HG02840 (cell line): ENCODE results near the gene FIZ1.

Source experiments
- ATAC-seq: cut with Tn5 transposase; IDR thresholded peaks from one replicate; pipeline ENCODE4 v1.9.1; 2021; ENCODE audit warnings: mild to moderate bottlenecking, moderate library complexity, moderate number of reproducible peaks; ENCODE audit not compliant: unreplicated experiment, low FRiP score

FIZ1 gene

GRCh38 chr19:55546822-55547614 lies 52.3 kb downstream of the FIZ1 start:
- no peak for ATAC-seq

- ATAC-seq = no peak
Measured at GRCh38 chr19:55546011-55546410, 53.3 kb downstream of the FIZ1 start.

- no peak for ATAC-seq
Measured at GRCh38 chr19:55545443-55545842, 53.9 kb downstream of the FIZ1 start, which contains the start of gene SBK3. Gene SBK3, minus strand, starts transcription at chr19:55545543. Its CDS starts 0 bp downstream, at chr19:55545543.

GRCh38 chr19:55544776-55545439 lies 54.4 kb downstream of the FIZ1 start:
- no peak for ATAC-seq

GRCh38 chr19:55544014-55544413 lies 55.3 kb downstream of the FIZ1 start:
- ATAC-seq = no peak

GRCh38 chr19:55543567-55543966 lies 55.8 kb downstream of the FIZ1 start:
- ATAC-seq = no peak

- ATAC-seq = no peak
Measured at GRCh38 chr19:55542292-55542855, 56.9 kb downstream of the FIZ1 start.
